Transverse colon (tissue), 3 donors: ENCODE measurements around the gene CNKSR3.

Experiments
- EP300 ChIP-seq: sonication (generic); formaldehyde crosslinking; IDR thresholded peaks from one replicate; pipeline ENCODE4 v1.6.1; 2017; ENCODE audit warnings: antibody characterized with exemption, low read depth
- POLR2A ChIP-seq: fragments of 450-650 bp; IDR thresholded peaks from one replicate; pipeline ENCODE4 v1.6.1; 2016; ENCODE audit warnings: antibody characterized with exemption, mild to moderate bottlenecking, moderate library complexity
- TF ChIP-seq, protein P1 (sequence below), 5 experiments: fragments of 200-600 bp in 3 of 5; fragments of 450-650 bp in 2 of 5; sonication (generic) in 3 of 5; IDR thresholded peaks; 1 replicate in 2 of 5; 2 replicates in 3 of 5; pipeline ENCODE4 v1.5.1; 2016 to 2017; ENCODE audit warnings: antibody characterized with exemption in 5 of 5, inconsistent platforms in 3 of 5, mild to moderate bottlenecking in 2 of 5, moderate library complexity in 1 of 5

DNA sequence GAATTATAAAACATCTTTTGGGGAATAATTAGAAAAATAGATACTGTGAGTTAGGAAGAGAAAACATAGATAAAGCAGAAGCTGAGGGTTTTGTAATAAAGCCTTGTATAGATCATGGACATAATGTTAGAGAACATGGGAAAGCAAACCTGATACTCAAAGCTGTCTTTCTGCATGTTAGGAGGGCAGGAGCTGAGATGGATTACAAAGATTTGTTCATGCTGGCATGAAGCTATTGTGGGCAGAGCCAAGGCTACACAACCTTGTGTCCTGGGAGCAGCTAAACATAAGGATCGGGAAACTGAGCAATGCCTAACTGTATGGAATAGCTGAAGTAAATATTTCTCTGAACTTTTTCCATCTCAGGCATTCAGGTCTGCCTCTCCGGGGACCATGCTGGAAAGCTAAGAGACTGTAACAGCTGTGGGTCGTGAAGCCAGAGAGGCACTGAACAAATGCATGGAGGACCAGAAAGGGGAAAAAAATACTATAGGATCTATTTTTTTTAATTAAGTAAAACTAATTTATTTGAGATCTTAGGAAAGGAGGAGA is 28.2 kb upstream of the CNKSR3 start:
- TF ChIP-seq, protein P1, sequence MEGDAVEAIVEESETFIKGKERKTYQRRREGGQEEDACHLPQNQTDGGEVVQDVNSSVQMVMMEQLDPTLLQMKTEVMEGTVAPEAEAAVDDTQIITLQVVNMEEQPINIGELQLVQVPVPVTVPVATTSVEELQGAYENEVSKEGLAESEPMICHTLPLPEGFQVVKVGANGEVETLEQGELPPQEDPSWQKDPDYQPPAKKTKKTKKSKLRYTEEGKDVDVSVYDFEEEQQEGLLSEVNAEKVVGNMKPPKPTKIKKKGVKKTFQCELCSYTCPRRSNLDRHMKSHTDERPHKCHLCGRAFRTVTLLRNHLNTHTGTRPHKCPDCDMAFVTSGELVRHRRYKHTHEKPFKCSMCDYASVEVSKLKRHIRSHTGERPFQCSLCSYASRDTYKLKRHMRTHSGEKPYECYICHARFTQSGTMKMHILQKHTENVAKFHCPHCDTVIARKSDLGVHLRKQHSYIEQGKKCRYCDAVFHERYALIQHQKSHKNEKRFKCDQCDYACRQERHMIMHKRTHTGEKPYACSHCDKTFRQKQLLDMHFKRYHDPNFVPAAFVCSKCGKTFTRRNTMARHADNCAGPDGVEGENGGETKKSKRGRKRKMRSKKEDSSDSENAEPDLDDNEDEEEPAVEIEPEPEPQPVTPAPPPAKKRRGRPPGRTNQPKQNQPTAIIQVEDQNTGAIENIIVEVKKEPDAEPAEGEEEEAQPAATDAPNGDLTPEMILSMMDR (IDR thresholded peaks at IDR 0.05): no peak
- TF ChIP-seq POLR2A: no peak
- no peak for TF ChIP-seq EP300
